A549 (cell line): ENCODE measurements around the gene ENO2. TPM values are rescaled to one million over a fixed set of nuclear protein-coding genes. Genes with fewer than 3 reads are reported as not detected.

Experiments used
- ATAC-seq, 2 experiments: fragments of 200-7000 bp in 1 of 2; fragments of >200 bp in 1 of 2; cut with Nextera tagmentation in 1 of 2; cut with Tn5 transposase in 1 of 2; 3 replicates each; pipeline versions ENCODE4 v1.8.0 to v1.9.1; 2018 to 2020; ENCODE audit warnings: mild to moderate bottlenecking in 1 of 2, moderate library complexity in 1 of 2
- CTCF ChIA-PET: fragments of 300-600 bp; sonication (Branson Sonifier 250); formaldehyde crosslinking; extraction: SDS; loops from one replicate; lab custom pipeline; 2021; ENCODE audit warnings: antibody characterized with exemption, inconsistent platforms; lab: Yijun Ruan, JAX
- POLR2A ChIA-PET: fragments of 350-600 bp; formaldehyde crosslinking; extraction: SDS; loops from one replicate; lab custom pipeline; 2021; ENCODE audit warnings: antibody characterized with exemption, inconsistent platforms; lab: Yijun Ruan, JAX
- DNase-seq, 2 experiments: peaks; one replicate each; pipeline versions ENCODE4 v3.0.0 to v3.0.0-alpha.2; 2011 to 2016; ENCODE audit warnings: low read depth in 1 of 2, low spot score in 1 of 2
- FAIRE-seq: peaks from 2 replicates; lab custom pipeline; 2011; peaks lifted over from hg19 to GRCh38; lab: Jason Lieb, UNC
- H3K27ac ChIP-seq, 2 experiments: fragments of >200 bp; sonication (Bioruptor Twin); formaldehyde crosslinking; 3 replicates each; pipeline ENCODE4 v1.5.1; 2016 to 2017
- H3K4me1 ChIP-seq: fragments of >200 bp; sonication (Bioruptor Twin); formaldehyde crosslinking; 3 replicates; pipeline ENCODE4 v1.6.1; 2016
- H3K4me2 ChIP-seq: fragments of >200 bp; sonication (Bioruptor Twin); formaldehyde crosslinking; 3 replicates; pipeline ENCODE4 v1.6.1; 2016
- H3K4me3 ChIP-seq: fragments of >200 bp; sonication (Bioruptor Twin); formaldehyde crosslinking; 3 replicates; pipeline ENCODE4 v1.5.1; 2016
- H3K9me3 ChIP-seq: fragments of >200 bp; sonication (Bioruptor Twin); formaldehyde crosslinking; 3 replicates; pipeline ENCODE4 v1.6.1; 2016
- ATOH8 ChIP-seq: fragments of 250-450 bp; sonication (Bioruptor Pico); IDR thresholded peaks from 2 replicates; pipeline ENCODE4 v1.5.0; 2020; ENCODE audit warnings: low read depth, mild to moderate bottlenecking, moderate library complexity
- BHLHE40 ChIP-seq: IDR thresholded peaks from 2 replicates; pipeline ENCODE4 v1.6.1; 2012; ENCODE audit warnings: low read depth, low read length, inconsistent platforms
- E2F6 ChIP-seq: IDR thresholded peaks from 2 replicates; pipeline ENCODE4 v1.6.1; 2012; ENCODE audit warnings: low read depth, borderline replicate concordance
- ELK1 ChIP-seq: fragments of 150-350 bp; IDR thresholded peaks from 2 replicates; pipeline ENCODE4 v1.6.1; 2014; ENCODE audit warnings: low read depth, mild to moderate bottlenecking, low read length
- ESRRA ChIP-seq: fragments of 150-350 bp; IDR thresholded peaks from 2 replicates; pipeline ENCODE4 v1.6.1; 2014; ENCODE audit warnings: mild to moderate bottlenecking, low read length, borderline replicate concordance
- FOSB ChIP-seq: fragments of 250-450 bp; sonication (Bioruptor Pico); IDR thresholded peaks from 2 replicates; pipeline ENCODE4 v1.5.0; 2020; ENCODE audit warnings: mild to moderate bottlenecking, moderate library complexity
- GATA3 ChIP-seq: IDR thresholded peaks from 2 replicates; pipeline ENCODE4 v1.6.1; 2012; ENCODE audit warnings: borderline replicate concordance
- HDAC2 ChIP-seq: fragments of 200-600 bp; sonication (generic); IDR thresholded peaks from 2 replicates; pipeline ENCODE4 v1.6.1; 2016
- HEYL ChIP-seq: fragments of 250-450 bp; sonication (Bioruptor Pico); IDR thresholded peaks from 2 replicates; pipeline ENCODE4 v1.8.0; 2021; ENCODE audit warnings: mild to moderate bottlenecking, moderate library complexity
- HMGXB4 ChIP-seq: fragments of 250-450 bp; sonication (Bioruptor Pico); IDR thresholded peaks from 2 replicates; pipeline ENCODE4 v1.5.0; 2021; ENCODE audit warnings: mild to moderate bottlenecking, moderate library complexity, borderline replicate concordance
- HOXA7 ChIP-seq: fragments of 250-450 bp; sonication (Bioruptor Pico); IDR thresholded peaks from 2 replicates; pipeline ENCODE4 v1.5.0; 2020; ENCODE audit warnings: mild to moderate bottlenecking, moderate library complexity
- JUNB ChIP-seq: fragments of >200 bp; sonication (Bioruptor Twin); formaldehyde crosslinking; IDR thresholded peaks from 2 replicates; pipeline ENCODE4 v1.6.1; 2016
- KDM5A ChIP-seq: fragments of 200-600 bp; sonication (generic); IDR thresholded peaks from 2 replicates; pipeline ENCODE4 v1.6.1; 2016; ENCODE audit warnings: antibody characterized with exemption, mild to moderate bottlenecking
- NFE2L2 ChIP-seq: fragments of 150-350 bp; conservative IDR thresholded peaks from 2 replicates; pipeline ENCODE4 v1.6.1; 2014; ENCODE audit warnings: low read length
- NPAS2 ChIP-seq: fragments of 250-450 bp; sonication (Bioruptor Pico); IDR thresholded peaks from 2 replicates; pipeline ENCODE4 v1.8.0; 2022; ENCODE audit warnings: mild to moderate bottlenecking, moderate library complexity, borderline replicate concordance
- PHF8 ChIP-seq: fragments of 200-600 bp; sonication (generic); IDR thresholded peaks from 2 replicates; pipeline ENCODE4 v1.6.1; 2016; ENCODE audit warnings: low read depth, mild to moderate bottlenecking, antibody characterized with exemption, moderate library complexity, borderline replicate concordance
- POLR2A ChIP-seq: IDR thresholded peaks from 2 replicates; pipeline ENCODE4 v1.6.1; 2012; ENCODE audit warnings: mild to moderate bottlenecking, low read length
- REST ChIP-seq: fragments of 200-600 bp; sonication (generic); IDR thresholded peaks from 2 replicates; pipeline ENCODE4 v1.6.1; 2016; ENCODE audit warnings: antibody characterized with exemption, mild to moderate bottlenecking, moderate library complexity
- RNF2 ChIP-seq: fragments of 200-600 bp; sonication (generic); IDR thresholded peaks from 2 replicates; pipeline ENCODE4 v1.6.1; 2016; ENCODE audit warnings: low read depth, mild to moderate bottlenecking, antibody characterized with exemption, moderate library complexity, borderline replicate concordance
- SREBF2 ChIP-seq: fragments of 450-650 bp; IDR thresholded peaks from 2 replicates; pipeline ENCODE4 v1.6.1; 2014; ENCODE audit warnings: mild to moderate bottlenecking, moderate library complexity
- TFCP2L1 ChIP-seq: fragments of 250-450 bp; sonication (Bioruptor Pico); IDR thresholded peaks from 2 replicates; pipeline ENCODE4 v1.5.0; 2021; ENCODE audit warnings: mild to moderate bottlenecking
- USF2 ChIP-seq: fragments of 450-650 bp; IDR thresholded peaks from 2 replicates; pipeline ENCODE4 v1.6.1; 2014; ENCODE audit warnings: antibody characterized with exemption
- ZC3H11A ChIP-seq: fragments of 450-650 bp; IDR thresholded peaks from 2 replicates; pipeline ENCODE4 v1.6.1; 2014; ENCODE audit warnings: antibody characterized with exemption, mild to moderate bottlenecking
- ZFP36 ChIP-seq: fragments of 450-650 bp; IDR thresholded peaks from 2 replicates; pipeline ENCODE4 v1.6.1; 2014; ENCODE audit warnings: borderline replicate concordance; ENCODE audit not compliant: partially characterized antibody
- ZSCAN20 ChIP-seq: fragments of 250-450 bp; sonication (Bioruptor Pico); IDR thresholded peaks from 2 replicates; pipeline ENCODE4 v1.8.0; 2022; ENCODE audit warnings: mild to moderate bottlenecking, moderate library complexity
- WGBS: methylation state at CpG from one replicate; pipeline ENCODE4 v1.1.6; 2017; ENCODE audit errors: missing lambda C conversion rate; 5-methylcytosine and 5-hydroxymethylcytosine counted together
- polyA plus RNA-seq, 4 experiments: library from polyadenylated mRNA; depleted of rRNA in 3 of 4; stranded (reverse); fragments of >200 nt; fragmentation: RNase III in 1 of 4; extraction: RNeasy Plus Mini Kit Qiagen cat#74134 plus additional on column Dnase treatment in 1 of 4; gene quantifications; 2 replicates in 3 of 4; 3 replicates in 1 of 4; pipeline ENCODE4 v1.2.3, GENCODE V29; 2011 to 2017

ENO2 gene
- polyA plus RNA-seq, 2 of the 4 experiments (the other 2 are of a cell fraction): 26.2 to 38.6 TPM

- ATAC-seq (no peak), FAIRE-seq (no peak), DNase-seq (no peak)
- POLR2A ChIA-PET: interaction anchor here (0.6 kb wide), 1 partner anchor 8 kb away, joined by 3 read pairs; no protein-coding TSS in a partner anchor
- no peak overlapping the region for H3K27ac ChIP-seq
- H3K9me3 ChIP-seq: no peaks in the 10 kb centered on the region
- WGBS: 91% methylated on average over 15 of the region's 15 CpGs
- TF ChIP-seq BHLHE40: no peak
- no peak for TF ChIP-seq E2F6
- no peak for TF ChIP-seq GATA3
- no peak for TF ChIP-seq NPAS2
- TF ChIP-seq FOSB: no peak
- no peak for TF ChIP-seq NFE2L2
- TF ChIP-seq TFCP2L1 (CRISPR knock-in tag): no peak
- no peak for TF ChIP-seq HDAC2
- TF ChIP-seq RNF2: no peak
- no peak for TF ChIP-seq ZSCAN20
- TF ChIP-seq SREBF2: no peak
- TF ChIP-seq HMGXB4 (CRISPR knock-in tag): no peak
- no peak for TF ChIP-seq ZFP36
- TF ChIP-seq ATOH8: no peak
- no peak for TF ChIP-seq HOXA7 (CRISPR knock-in tag)
- no peak for TF ChIP-seq HEYL
- no peak for TF ChIP-seq ESRRA
- no peak for TF ChIP-seq USF2
- H3K4me3 ChIP-seq: no peak overlapping the region
- CTCF ChIA-PET: interaction anchor here (1.0 to 22.6 kb wide), 6 partner anchors 9 to 108 kb away, joined by 3 to 370 read pairs (median 10); partner anchors contain the start of gene ATN1
- no peak overlapping the region for H3K4me2 ChIP-seq
- 0 out of 3 replicates have a peak, but pooled peaks cover 3% of the 10 kb centered on the region for H3K4me1 ChIP-seq
These were observed 38.6 kb downstream of the ENO2 start for GRCh38 chr12:6952863-6953441.

GRCh38 chr12:6953442-6954315, 39.3 kb downstream of the ENO2 start:
- Histone ChIP-seq H3K9me3 (no peaks in the 10 kb centered on the region), H3K27ac (no peak overlapping the region), H3K4me2 (no peak overlapping the region), H3K4me1 (0 out of 3 replicates have a peak, but pooled peaks cover 3% of the 10 kb centered on the region), H3K4me3 (no peak overlapping the region)
- no peak for ATAC-seq
- POLR2A ChIA-PET: no interaction called here
- CTCF ChIA-PET: interaction anchor here (0.6 to 22.6 kb wide), 6 partner anchors 8 to 26 kb away, joined by 4 to 370 read pairs (median 16); partner anchors contain the start of genes ATN1, C12orf57 and RNU7-1
- WGBS: 83% methylated on average over 21 of the region's 24 CpGs
- no peak for FAIRE-seq
- no peak for DNase-seq
- no peak for TF ChIP-seq ELK1
- TF ChIP-seq E2F6: no peak
- no peak for TF ChIP-seq ESRRA
- no peak for TF ChIP-seq HOXA7 (CRISPR knock-in tag)
- no peak for TF ChIP-seq PHF8
- TF ChIP-seq KDM5A: no peak
- no peak for TF ChIP-seq NFE2L2
- no peak for TF ChIP-seq REST
- no peak for TF ChIP-seq ZC3H11A
- no peak for TF ChIP-seq JUNB
- TF ChIP-seq POLR2A: no peak
